Urothelium cell line (cell line): ENCODE data around the gene ZBTB44.
"Not testable (repeated sequence)": the region's sequence is repeated elsewhere in the genome, so short reads cannot be mapped to it uniquely, and the experiment has no call there.

Experiments
- DNase-seq: peaks from one replicate; pipeline ENCODE4 v3.0.0; 2011; ENCODE audit warnings: low spot score, mixed read lengths
- FAIRE-seq: peaks from 2 replicates; lab custom pipeline; 2011; peaks lifted over from hg19 to GRCh38; lab: Jason Lieb, UNC

ZBTB44 gene

GRCh38 chr11:130314750-130315285 is at the start of gene ZBTB44:
Gene ZBTB44 (minus strand): TSS chr11:130314917. CDS start chr11:130261873, 53,044 bp downstream.
- FAIRE-seq (peak; percentile 84), DNase-seq (peak; percentile 88)

DNA sequence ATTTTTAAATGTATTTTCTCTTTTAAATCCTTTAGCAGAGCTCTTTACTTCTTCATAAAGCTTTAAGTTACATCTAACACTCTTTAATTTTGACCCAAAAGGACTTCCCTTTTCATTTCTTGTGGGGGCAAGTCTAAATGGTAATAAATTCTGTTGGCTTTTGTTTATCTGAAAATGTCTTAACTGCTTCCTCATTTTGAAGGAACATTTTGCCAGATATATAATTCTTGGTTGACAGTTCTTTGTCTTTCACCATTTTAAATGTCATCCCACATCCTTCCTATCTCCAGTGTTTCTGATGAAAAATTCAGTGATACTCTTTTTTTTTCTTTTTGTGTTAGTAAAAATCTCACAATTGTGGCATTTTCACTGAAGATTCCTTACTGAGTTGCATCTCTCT is 44.7 kb upstream of the ZBTB44 start:
- DNase-seq (no peak), FAIRE-seq (no peak)

GRCh38 chr11:130358398-130358797 is 43.7 kb upstream of the ZBTB44 start:
- FAIRE-seq = no peak
- DNase-seq = no peak

DNA sequence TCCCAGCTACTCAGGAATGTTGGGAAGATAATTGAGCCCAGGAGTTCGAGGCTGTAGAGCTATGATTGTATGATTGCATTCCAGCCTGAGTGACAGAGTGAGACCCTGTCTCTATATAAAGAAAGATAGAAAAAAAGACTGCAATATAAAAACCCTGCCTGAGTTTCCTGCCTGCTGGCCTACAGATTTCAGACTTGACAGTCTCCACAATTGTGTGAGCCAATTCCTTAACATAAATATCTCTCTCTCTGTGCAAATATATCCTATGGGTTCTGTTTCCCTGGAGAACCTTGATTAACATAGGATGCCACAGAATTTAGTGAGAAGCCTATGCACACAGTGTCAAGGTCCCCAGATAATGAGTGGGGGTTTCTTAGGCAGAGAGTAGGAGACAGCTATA is 32.5 kb upstream of the ZBTB44 start:
- FAIRE-seq = no peak
- no peak for DNase-seq

DNA sequence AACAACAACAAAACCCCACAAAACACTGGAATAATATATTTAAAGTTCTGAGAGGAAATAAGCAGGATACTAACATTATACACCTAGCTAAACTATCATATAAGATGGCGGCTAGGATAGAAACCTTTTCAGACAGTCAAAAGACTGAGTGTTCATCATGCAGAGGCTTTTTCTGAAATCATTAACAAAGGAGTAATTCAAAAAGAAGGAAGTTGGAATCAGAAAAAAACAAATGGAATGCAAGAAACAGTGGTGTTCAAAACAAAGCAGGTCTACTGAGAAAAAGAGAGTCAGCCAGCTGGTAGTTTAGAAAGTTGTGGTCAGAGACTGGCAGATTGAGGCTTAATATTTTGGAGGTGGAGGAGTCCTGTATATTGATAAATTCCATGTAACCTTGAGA is 30.1 kb upstream of the ZBTB44 start:
- FAIRE-seq (no peak), DNase-seq (no peak)

DNA sequence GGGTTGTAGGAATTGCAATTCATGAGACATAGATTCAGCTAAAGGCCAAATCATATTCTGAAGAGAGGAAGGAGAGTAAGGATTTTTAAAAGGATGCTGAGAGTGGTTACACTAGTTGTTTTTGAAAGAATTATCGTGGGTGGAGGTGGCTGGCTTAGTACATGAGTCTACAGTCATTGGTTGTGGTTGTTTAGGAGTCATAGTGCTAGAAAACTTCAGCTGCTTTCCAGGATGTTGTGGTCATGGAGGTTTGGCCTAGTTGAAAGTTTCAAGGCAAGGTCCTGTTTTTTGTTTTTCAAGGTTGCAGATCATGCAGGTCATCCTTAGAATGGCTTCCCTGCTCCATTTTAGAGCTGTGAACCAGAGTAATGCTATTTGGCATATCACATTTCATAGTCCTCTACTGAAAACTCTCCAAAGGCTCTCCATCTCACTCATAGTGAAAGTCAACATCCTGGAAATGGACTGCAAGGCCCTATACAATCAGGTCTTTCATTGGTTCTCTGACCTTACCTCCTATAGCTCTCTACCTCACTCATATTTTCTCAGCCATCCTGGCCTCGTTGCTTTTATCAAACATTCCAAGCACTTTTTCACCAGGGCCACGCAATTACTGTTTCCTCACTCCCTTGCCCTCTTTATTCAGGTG is 26.1 kb upstream of the ZBTB44 start:
- no peak for FAIRE-seq

GRCh38 chr11:130338667-130339066 is 23.9 kb upstream of the ZBTB44 start:
- DNase-seq (no peak), FAIRE-seq (no peak)

More for the DNA sequence above, 26.1 kb upstream of the ZBTB44 start:
- no peak for DNase-seq

DNA sequence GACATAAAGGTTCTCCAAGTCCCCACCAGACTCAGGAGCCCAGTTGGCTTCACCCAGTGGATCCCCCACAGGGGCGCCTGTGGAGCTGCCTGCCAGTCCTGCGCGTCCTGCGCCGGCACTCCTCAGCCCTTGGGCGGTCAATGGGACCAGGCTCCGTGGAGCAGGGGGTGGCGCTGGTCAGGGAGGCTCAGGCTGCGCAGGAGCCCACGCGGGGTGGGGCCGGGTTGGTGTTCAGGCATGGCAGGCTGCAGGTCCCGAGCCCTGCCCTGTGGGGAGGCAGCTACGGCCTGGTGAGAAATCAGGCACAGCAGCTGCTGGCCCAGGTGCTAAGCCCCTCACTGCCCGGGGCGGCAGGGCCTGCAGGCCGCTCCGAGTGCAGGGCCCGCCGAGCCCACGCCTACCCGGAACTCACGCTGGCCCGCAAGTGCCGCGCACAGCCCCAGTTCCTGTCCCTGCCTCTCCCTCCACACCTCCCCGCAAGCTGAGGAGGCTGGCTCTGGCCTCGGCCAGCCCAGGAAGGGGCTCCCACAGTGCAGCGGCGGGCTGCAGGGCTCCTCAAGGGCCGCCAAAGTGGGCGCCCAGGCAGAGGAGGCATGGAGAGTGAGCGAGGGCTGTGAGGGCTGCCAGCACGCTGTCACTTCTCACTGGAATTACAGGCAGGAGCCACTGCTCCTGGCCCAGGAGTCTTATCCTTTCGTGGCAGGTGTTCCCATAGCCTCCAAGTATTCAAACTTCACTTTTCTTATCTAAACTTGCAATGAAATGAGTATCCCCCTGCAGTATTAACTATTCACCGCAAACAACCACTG is 22.8 kb upstream of the ZBTB44 start:
- no peak for DNase-seq
- FAIRE-seq = no peak

DNA sequence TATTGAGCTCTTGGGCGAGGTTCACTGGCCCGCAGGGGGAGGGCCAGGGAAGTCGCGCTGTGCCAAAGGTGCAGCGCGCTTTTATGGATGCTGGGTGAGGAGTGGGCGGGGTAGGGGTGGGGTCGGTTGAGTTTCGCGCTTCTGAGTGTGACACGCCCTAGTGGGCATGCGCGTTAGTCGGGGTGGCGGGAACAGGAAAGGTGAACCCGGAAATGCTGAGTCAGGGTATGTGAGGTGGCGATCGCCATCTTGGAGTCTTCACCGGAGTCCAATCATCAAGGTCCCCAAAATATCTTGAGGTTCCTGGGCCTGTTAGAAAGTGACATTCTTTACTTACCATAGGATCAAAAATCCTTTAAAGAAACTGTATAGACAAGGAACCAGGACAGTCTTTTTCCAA is 16.7 kb upstream of the ZBTB44 start:
- FAIRE-seq, DNase-seq: not testable (repeated sequence)

DNA sequence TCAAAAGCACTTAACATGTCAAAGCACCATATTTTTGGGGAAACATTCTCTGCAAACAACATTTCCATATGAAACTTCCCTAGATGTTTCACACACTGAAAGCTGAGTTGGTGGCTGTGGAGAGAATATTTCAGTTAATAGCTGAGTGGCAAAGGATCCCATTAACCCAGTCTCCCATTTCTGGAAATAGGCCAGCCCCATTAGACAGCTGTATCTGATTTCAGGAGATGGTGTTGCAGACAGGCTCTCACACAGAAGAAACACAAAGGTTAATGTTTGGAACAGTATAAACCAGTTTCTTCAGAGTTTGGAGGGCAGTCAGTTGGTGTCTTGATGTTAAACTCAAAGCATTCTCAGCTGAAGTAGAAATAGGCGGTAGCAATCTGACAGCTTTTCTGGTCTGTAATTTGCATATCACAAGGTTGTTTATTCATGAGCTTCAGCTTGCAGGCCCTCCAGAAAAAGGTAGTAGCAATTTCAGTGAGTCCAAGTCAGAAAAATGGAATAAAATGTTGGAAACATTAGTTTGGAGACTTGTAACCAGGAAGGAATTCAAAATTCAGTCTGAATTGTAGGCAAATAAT is 15.5 kb upstream of the ZBTB44 start:
- no peak for FAIRE-seq
- DNase-seq = no peak

GRCh38 chr11:130328420-130328819 is 13.7 kb upstream of the ZBTB44 start:
- FAIRE-seq = no peak
- no peak for DNase-seq

- DNase-seq (no peak), FAIRE-seq (no peak)
Measured at GRCh38 chr11:130327716-130328115, 13.0 kb upstream of the ZBTB44 start.

DNA sequence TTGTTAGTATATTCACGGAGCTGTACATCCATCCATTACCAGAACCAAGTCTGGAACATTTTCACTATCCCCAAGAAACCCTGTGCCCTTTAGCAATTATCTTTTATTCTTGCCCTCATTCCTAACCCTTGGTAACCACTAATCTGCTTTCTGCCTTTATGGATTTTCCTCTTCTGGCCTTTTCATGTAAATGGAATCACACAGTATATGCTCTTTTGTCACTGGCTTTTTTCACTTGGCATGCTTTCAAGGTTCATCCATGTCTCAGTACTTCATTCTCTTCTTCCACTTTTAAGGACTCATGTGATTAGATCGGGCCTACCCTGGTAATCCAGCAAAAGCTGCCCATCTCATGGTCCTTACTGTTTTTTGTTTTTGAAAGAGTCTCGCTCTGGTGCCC is 11.0 kb upstream of the ZBTB44 start:
- DNase-seq = no peak
- no peak for FAIRE-seq

- DNase-seq = no peak
- no peak for FAIRE-seq
Measured at GRCh38 chr11:130323452-130324450, 9.0 kb upstream of the ZBTB44 start.

- no peak for DNase-seq
- no peak for FAIRE-seq
Measured at GRCh38 chr11:130322126-130322525, 7.4 kb upstream of the ZBTB44 start.

- DNase-seq (no peak), FAIRE-seq (no peak)
Measured at GRCh38 chr11:130318031-130318673, 3.4 kb upstream of the ZBTB44 start.

- DNase-seq = peak; percentile 2
- FAIRE-seq = no peak
Measured at GRCh38 chr11:130315354-130315970, 745 bp upstream of the ZBTB44 start.

DNA sequence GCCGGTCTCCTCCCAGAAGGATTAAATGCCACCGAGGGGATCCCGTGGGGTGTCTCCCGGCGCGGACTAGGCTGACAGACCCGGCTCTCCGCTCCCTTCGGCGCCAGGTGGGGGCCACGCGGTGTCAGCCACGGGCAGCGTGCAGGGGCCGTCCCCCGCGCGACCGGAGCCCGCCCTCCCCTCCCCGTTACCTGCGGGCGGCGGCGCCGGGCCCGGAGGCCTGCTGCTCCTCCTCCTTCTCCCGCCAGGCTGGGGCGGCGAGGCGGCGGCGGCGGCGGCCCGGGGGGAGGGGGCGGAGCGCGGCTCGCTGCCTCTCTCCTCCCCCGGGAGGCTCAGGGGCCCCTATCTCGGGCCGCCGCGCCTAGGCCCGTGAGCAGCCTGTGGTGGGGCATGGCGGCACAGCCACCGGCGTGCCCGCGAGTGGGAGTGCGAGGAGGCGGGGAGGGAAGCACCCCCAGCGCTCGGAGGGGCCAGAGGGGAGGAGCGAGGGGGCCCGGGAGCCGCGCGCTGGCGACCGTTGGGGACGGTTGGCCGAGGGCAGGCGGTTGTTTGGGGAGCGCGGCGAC is 450 bp downstream of the ZBTB44 start:
- DNase-seq = peak; percentile 60
- FAIRE-seq = no peak
